ENCODE results near the gene RHOJ. TPM values are rescaled to one million over a fixed set of nuclear protein-coding genes. Genes with fewer than 3 reads are reported as not detected.

Gene RHOJ
- total RNA-seq = 0.59 and 2.4 TPM in 2 replicates

DNA sequence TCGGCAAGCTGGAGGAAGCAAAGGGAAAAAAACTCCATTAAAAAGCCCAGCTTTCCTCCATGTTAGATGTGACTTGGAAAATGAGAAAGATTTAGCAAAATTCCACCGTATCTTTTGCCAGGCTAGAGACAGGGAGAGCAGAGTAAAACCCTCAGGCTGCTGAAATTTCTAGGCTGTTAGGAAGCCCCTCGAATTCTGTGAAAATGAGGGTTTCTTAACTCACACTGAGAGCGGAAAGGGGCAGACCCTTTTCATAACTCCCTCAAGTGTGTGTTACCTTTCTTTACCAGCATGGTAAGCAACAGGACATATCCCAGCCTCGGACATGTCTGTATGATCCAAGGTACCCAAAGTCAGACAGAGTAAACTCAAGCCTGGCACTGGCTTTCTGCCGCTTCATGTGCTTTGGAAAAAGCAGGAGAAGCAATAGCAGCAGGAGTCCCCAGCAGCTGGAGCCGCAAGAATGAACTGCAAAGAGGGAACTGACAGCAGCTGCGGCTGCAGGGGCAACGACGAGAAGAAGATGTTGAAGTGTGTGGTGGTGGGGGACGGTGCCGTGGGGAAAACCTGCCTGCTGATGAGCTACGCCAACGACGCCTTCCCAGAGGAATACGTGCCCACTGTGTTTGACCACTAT is at the start of gene RHOJ:
Gene RHOJ, plus strand, starts transcription at position 37 of the 637 bp plus-strand sequence. Its CDS starts 427 bp downstream, at position 464.

DNA sequence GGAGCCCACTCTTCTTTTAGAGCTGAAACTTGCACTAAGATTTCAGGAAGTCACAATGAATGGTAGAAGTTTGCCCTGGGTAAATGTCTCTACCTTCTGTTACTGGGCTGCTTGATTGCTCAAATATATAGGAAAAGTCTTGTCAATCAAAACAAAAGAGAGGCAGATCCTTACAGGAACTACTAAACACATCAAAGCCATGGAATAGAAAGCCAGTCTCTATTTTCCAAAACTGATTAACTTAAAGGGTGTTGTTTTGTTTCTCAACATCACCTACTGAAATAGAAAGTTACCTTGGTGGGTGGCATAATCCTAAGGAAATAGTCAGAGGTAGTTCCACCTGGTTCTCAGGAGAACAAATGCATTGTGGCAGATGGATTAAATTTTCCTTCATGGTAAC is 114.6 kb downstream of the RHOJ start, which contains the start of gene GPHB5:
Gene GPHB5, minus strand, starts transcription at position 101 of the 400 bp plus-strand sequence. CDS start 1,086 bp downstream, outside the sequence.

Other genes starting within 250 kb of the RHOJ start
- gene KCNH5, start 159.0 kb upstream of the RHOJ start, total RNA-seq = under 0.01 and 0.17 TPM in 2 replicates
- not detected in 2 replicates for gene GPHB5, start 114.5 kb downstream of the RHOJ start, total RNA-seq